ENCODE measurements around the gene L3MBTL4.
"Not testable (repeated sequence)": the region's sequence is repeated elsewhere in the genome, so short reads cannot be mapped to it uniquely, and the experiment has no call there.

The L3MBTL4 gene

DNA sequence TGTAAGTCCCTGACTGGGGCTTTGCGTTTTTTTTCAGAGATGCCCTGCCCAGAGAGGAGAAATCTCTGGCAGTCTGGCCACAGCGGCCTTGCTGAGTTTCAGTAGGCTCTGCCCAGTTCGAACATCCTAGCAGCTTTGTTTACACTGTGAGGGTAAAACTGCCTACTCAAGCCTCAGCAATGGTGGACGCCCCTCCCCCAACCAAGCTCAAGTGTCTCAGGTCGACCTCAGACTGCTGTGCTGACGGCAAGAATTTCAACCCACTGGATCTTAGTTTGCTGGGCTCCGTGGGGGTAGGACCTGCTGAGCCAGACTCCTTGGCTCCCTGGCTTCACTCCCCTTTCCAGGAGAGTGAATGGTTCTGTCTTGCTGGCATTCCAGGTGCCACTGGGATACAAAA is 31.7 kb downstream of the L3MBTL4 start:
- Histone ChIP-seq H3K36me3 (ENCODE audit: insufficient read depth, low read length) (no peaks in the 10 kb centered on the region), H3K27me3 (ENCODE audit: insufficient read depth, low read length) (no peaks in the 10 kb centered on the region), H2AFZ (ENCODE audit: low read length, unreplicated experiment) (no peak overlapping the region), H3K4me3 (ENCODE audit: low read depth, low read length) (no peak overlapping the region), H3K4me1 (ENCODE audit: control insufficient read depth, insufficient read depth, low read length, unreplicated experiment) (no peaks in the 10 kb centered on the region), H3K27ac (ENCODE audit: low read depth, low read length) (no peak overlapping the region), H3K79me2 (ENCODE audit: control insufficient read depth, insufficient read depth, low read length, unreplicated experiment) (no peaks in the 10 kb centered on the region)

DNA sequence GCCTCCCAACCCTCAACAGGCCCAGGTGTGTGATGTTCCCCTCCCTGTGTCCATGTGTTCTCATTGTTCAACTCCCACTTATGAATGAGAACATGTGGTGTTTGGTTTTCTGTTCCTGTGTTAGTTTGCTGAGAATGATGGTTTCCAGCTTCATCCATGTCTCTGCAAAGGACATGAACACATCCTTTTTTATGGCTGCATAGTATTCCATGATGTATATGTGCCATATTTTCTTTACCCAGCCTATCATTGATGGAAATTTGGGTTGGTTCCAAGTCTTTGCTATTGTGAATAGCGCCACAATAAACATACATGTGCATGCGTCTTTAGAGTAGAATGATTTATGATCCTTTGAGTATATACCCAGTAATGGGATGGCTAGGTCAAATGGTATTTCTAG is 37.2 kb downstream of the L3MBTL4 start:
- not testable (repeated sequence) for H3K4me1 ChIP-seq (ENCODE audit: control insufficient read depth, insufficient read depth, low read length, unreplicated experiment); H3K36me3 ChIP-seq (ENCODE audit: insufficient read depth, low read length); H3K79me2 ChIP-seq (ENCODE audit: control insufficient read depth, insufficient read depth, low read length, unreplicated experiment); H2AFZ ChIP-seq (ENCODE audit: low read length, unreplicated experiment); H3K27ac ChIP-seq (ENCODE audit: low read depth, low read length); H3K4me3 ChIP-seq (ENCODE audit: low read depth, low read length); H3K27me3 ChIP-seq (ENCODE audit: insufficient read depth, low read length)

DNA sequence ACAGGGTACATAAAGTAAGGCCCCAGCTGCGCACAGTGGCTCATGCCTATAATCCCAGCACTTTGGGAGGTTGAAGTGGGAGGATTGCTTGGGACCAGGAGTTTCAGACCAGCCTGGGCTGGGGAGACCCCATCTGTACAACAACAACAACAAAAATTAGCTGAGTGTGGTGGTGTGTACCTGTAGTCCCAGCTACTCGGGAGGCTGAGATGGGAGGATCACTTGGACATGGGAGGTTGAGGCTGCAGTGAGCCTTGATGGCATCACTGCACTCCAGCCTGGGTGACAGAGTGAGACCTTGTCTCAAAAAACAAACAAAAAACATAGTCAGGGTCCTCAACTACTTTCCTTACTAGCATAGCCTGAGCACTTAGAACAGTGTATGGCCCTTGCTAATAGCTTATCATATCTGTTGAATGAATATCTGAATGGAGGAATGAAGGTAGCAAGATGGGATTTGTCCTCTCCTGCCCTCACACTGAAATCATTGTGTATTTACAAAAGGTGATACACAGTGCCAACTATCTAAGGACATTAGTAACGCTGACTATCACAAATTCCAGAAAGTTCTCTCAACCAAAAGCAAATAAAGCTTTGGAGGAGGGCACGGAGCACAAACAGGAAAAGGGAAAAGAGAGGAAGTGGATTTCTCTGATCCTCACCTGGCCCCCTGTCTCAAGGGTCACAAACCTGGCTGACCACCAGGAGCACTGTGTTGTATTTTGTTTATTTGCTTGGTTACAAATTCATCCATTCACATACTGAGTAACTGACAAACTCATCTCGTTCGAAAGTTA is 38.1 kb downstream of the L3MBTL4 start:
- no peaks in the 10 kb centered on the region for H3K4me1 ChIP-seq (ENCODE audit: control insufficient read depth, insufficient read depth, low read length, unreplicated experiment)
- no peak overlapping the region for H3K27ac ChIP-seq (ENCODE audit: low read depth, low read length)
- no peak overlapping the region for H2AFZ ChIP-seq (ENCODE audit: low read length, unreplicated experiment)
- no peaks in the 10 kb centered on the region for H3K36me3 ChIP-seq (ENCODE audit: insufficient read depth, low read length)
- H3K27me3 ChIP-seq (ENCODE audit: insufficient read depth, low read length) = no peaks in the 10 kb centered on the region
- H3K4me3 ChIP-seq (ENCODE audit: low read depth, low read length) = no peak overlapping the region
- no peaks in the 10 kb centered on the region for H3K79me2 ChIP-seq (ENCODE audit: control insufficient read depth, insufficient read depth, low read length, unreplicated experiment)

DNA sequence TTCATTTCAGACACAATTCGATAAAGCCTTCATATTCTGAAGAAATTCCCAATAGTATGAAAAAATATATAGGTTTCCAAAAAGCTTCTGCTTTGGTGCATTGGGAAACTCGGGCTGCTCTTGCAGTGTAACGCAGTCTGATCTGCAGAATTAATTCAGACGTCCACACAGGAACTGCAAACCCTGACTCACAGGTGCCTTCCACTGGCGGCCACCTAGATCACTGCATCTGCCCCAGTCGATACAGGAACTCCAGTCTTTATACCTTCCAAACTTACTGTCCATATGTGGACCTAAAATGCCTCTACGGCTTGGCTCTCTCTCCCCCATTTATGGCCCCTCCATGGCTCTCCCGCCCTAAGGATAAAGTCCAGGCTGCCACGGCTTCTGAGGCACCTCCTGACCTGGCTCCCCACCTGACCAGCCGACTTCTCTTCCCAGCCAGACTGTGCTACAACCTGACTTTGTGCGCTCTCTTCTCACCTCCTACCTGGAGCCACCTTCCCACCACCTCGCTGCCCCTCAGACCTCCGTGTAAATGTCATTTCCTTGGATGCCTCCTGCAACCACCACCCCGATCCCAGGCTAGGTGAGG is 39.7 kb downstream of the L3MBTL4 start:
- H3K27ac ChIP-seq (ENCODE audit: low read depth, low read length) = no peak overlapping the region
- H3K4me3 ChIP-seq (ENCODE audit: low read depth, low read length) = no peak overlapping the region
- H3K4me1 ChIP-seq (ENCODE audit: control insufficient read depth, insufficient read depth, low read length, unreplicated experiment) = no peaks in the 10 kb centered on the region
- H3K36me3 ChIP-seq (ENCODE audit: insufficient read depth, low read length) = no peaks in the 10 kb centered on the region
- H2AFZ ChIP-seq (ENCODE audit: low read length, unreplicated experiment) = no peak overlapping the region
- H3K27me3 ChIP-seq (ENCODE audit: insufficient read depth, low read length) = no peaks in the 10 kb centered on the region
- no peaks in the 10 kb centered on the region for H3K79me2 ChIP-seq (ENCODE audit: control insufficient read depth, insufficient read depth, low read length, unreplicated experiment)

DNA sequence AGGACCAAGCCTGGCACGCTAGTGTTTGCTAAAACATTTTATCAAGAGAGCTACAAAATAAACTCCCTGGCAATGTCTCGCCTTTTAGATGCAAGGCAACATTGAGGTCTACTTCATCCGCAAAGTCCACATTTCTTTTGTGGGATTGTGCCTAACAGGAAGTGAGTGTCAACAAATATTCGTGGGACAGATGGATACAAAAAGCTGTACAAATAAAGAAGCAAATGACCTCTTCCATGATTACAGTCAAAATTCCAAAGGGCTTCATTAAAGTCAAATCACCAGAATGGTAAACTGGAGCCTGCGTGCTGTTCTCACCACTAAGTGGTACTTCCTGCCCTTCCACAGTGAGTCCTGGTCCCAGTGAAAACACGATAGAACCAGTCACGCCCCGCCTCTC is 40.4 kb downstream of the L3MBTL4 start:
- H3K4me3 ChIP-seq (ENCODE audit: low read depth, low read length) = no peak overlapping the region
- H3K27me3 ChIP-seq (ENCODE audit: insufficient read depth, low read length) = no peaks in the 10 kb centered on the region
- no peak overlapping the region for H2AFZ ChIP-seq (ENCODE audit: low read length, unreplicated experiment)
- H3K36me3 ChIP-seq (ENCODE audit: insufficient read depth, low read length) = no peaks in the 10 kb centered on the region
- H3K79me2 ChIP-seq (ENCODE audit: control insufficient read depth, insufficient read depth, low read length, unreplicated experiment) = no peaks in the 10 kb centered on the region
- no peaks in the 10 kb centered on the region for H3K4me1 ChIP-seq (ENCODE audit: control insufficient read depth, insufficient read depth, low read length, unreplicated experiment)
- H3K27ac ChIP-seq (ENCODE audit: low read depth, low read length) = no peak overlapping the region

DNA sequence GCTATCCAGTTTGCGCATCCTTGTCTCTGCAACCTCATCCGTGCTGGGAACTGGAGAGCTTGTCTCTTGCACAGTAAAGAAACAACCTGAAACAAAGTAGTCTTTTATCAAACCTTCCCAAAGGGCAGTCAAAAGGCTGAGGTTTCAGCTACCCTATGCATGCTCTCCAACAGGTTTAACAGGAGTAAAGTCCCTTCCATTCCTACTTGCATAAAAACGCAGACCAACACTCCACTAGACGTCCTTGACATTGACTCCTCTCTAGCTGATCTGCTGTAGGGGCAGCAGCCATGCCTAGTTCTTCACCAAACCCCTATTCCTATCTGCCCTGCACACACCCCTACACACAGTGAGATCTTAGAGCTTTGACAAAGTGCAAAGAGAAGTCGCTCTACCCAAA is 41.5 kb downstream of the L3MBTL4 start:
- H3K27me3 ChIP-seq (ENCODE audit: insufficient read depth, low read length) = no peaks in the 10 kb centered on the region
- no peaks in the 10 kb centered on the region for H3K4me1 ChIP-seq (ENCODE audit: control insufficient read depth, insufficient read depth, low read length, unreplicated experiment)
- H3K27ac ChIP-seq (ENCODE audit: low read depth, low read length) = no peak overlapping the region
- no peaks in the 10 kb centered on the region for H3K79me2 ChIP-seq (ENCODE audit: control insufficient read depth, insufficient read depth, low read length, unreplicated experiment)
- no peak overlapping the region for H3K4me3 ChIP-seq (ENCODE audit: low read depth, low read length)
- no peak overlapping the region for H2AFZ ChIP-seq (ENCODE audit: low read length, unreplicated experiment)
- H3K36me3 ChIP-seq (ENCODE audit: insufficient read depth, low read length) = no peaks in the 10 kb centered on the region

DNA sequence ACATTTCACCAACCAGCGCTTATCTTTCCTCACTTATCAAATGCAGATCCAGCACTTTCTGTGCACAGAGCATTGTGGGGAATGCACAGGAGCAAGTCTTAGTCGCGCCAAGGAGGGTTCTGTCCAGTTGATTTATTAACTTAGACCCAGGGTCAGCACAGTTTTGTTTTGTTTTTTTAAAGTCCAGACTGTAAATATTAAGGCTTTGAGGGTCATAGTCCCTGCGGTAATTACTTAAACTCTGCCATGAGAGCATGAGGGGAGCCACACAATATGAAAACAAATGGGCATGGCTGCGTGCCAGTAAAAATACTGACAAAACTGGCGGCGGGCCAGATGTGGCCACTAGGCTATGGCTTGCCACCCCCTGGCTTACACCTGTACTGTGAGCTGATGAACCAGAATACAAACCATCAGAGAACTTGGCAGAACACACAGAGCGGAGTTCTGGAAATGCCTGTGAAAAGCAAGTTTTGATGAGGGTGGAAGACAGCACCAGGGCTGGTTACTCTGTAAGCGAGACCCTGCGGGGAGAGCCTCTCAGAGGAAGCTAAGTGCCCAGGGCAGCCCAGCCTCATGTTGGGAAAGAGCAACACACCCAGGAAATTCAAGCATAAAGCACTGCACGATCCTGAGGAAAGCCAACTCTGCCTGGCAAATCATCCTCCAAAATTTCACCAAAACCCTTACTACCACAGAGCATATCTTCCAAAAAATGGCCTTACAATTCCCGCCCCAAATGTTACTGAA is 43.6 kb downstream of the L3MBTL4 start:
- no peak overlapping the region for H3K27ac ChIP-seq (ENCODE audit: low read depth, low read length)
- H2AFZ ChIP-seq (ENCODE audit: low read length, unreplicated experiment) = no peak overlapping the region
- peaks cover 6% of the 10 kb centered on the region; the same call in 1 of the 2 replicates for H3K27me3 ChIP-seq (ENCODE audit: insufficient read depth, low read length)
- H3K36me3 ChIP-seq (ENCODE audit: insufficient read depth, low read length) = no peaks in the 10 kb centered on the region
- no peak overlapping the region for H3K4me3 ChIP-seq (ENCODE audit: low read depth, low read length)
- H3K4me1 ChIP-seq (ENCODE audit: control insufficient read depth, insufficient read depth, low read length, unreplicated experiment) = no peaks in the 10 kb centered on the region
- H3K79me2 ChIP-seq (ENCODE audit: control insufficient read depth, insufficient read depth, low read length, unreplicated experiment) = no peaks in the 10 kb centered on the region

DNA sequence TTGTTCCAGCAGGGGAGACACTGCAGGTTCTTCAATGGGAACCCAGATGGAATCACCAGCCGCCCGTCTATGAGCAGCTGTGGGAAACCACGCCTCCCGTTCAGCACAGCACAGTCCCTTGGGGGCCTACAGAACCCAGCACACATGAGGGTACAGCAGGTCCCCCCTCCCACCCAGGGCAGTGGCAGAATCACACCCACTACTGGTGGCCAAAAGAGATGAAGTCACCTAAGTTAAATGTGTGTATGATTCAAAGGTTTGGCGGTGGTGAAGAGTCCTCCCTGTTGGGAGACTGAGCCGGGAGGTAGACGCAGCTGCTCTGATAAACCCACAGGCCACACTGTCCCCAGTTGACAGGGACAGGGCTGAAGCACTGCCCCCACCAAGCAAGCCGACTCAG is 44.3 kb downstream of the L3MBTL4 start:
- no peak overlapping the region for H3K27ac ChIP-seq (ENCODE audit: low read depth, low read length)
- no peaks in the 10 kb centered on the region for H3K4me1 ChIP-seq (ENCODE audit: control insufficient read depth, insufficient read depth, low read length, unreplicated experiment)
- no peak overlapping the region for H3K4me3 ChIP-seq (ENCODE audit: low read depth, low read length)
- H3K27me3 ChIP-seq (ENCODE audit: insufficient read depth, low read length) = peaks cover 6% of the 10 kb centered on the region; the same call in 1 of the 2 replicates
- H3K79me2 ChIP-seq (ENCODE audit: control insufficient read depth, insufficient read depth, low read length, unreplicated experiment) = no peaks in the 10 kb centered on the region
- H3K36me3 ChIP-seq (ENCODE audit: insufficient read depth, low read length) = no peaks in the 10 kb centered on the region
- no peak overlapping the region for H2AFZ ChIP-seq (ENCODE audit: low read length, unreplicated experiment)

DNA sequence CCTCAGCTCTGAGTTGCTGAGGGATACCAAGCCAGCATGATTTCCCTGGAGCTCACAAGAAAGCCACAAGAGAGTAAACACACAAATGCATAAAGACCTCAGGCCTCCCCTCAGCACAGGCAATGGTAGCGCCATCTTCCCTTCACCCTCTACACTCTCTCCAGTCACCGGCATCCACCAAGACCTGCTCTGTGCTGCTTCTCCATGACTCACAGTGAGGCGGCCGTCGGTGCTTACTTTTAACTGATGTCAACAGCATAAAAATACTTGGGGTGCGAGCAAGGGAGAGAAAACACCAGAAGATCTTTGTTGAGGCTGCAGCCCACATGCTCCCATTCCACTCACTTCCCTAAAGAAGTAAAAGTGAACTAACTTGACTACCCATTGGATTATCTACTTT is 46.7 kb downstream of the L3MBTL4 start:
- H3K4me3 ChIP-seq (ENCODE audit: low read depth, low read length) = no peak overlapping the region
- no peak overlapping the region for H2AFZ ChIP-seq (ENCODE audit: low read length, unreplicated experiment)
- H3K79me2 ChIP-seq (ENCODE audit: control insufficient read depth, insufficient read depth, low read length, unreplicated experiment) = no peaks in the 10 kb centered on the region
- H3K36me3 ChIP-seq (ENCODE audit: insufficient read depth, low read length) = no peaks in the 10 kb centered on the region
- no peak overlapping the region for H3K27ac ChIP-seq (ENCODE audit: low read depth, low read length)
- H3K4me1 ChIP-seq (ENCODE audit: control insufficient read depth, insufficient read depth, low read length, unreplicated experiment) = no peaks in the 10 kb centered on the region
- H3K27me3 ChIP-seq (ENCODE audit: insufficient read depth, low read length) = peaks cover 6% of the 10 kb centered on the region

DNA sequence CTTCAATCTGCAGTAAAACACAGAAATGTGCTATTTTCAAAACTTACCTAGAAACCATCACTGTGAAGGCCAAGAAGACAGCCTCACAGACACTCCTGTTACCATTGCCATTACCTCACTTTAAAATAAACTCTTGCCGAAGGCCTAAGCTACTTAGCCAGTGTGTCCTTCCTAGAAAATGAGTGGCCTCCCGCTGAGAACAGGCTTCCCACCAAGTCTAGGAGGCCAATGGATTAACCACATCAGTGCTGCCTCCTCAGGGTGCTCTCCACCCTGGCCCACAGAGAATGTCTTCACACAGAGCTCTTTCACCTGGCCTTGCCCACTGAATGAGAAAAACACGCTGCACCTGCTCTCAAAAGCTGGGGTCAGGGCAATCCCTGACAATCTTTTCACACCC is 47.5 kb downstream of the L3MBTL4 start:
- Histone ChIP-seq H2AFZ (ENCODE audit: low read length, unreplicated experiment) (no peak overlapping the region), H3K4me1 (ENCODE audit: control insufficient read depth, insufficient read depth, low read length, unreplicated experiment) (no peaks in the 10 kb centered on the region), H3K27ac (ENCODE audit: low read depth, low read length) (no peak overlapping the region), H3K79me2 (ENCODE audit: control insufficient read depth, insufficient read depth, low read length, unreplicated experiment) (no peaks in the 10 kb centered on the region), H3K4me3 (ENCODE audit: low read depth, low read length) (no peak overlapping the region), H3K36me3 (ENCODE audit: insufficient read depth, low read length) (no peaks in the 10 kb centered on the region), H3K27me3 (ENCODE audit: insufficient read depth, low read length) (peaks cover 6% of the 10 kb centered on the region)

DNA sequence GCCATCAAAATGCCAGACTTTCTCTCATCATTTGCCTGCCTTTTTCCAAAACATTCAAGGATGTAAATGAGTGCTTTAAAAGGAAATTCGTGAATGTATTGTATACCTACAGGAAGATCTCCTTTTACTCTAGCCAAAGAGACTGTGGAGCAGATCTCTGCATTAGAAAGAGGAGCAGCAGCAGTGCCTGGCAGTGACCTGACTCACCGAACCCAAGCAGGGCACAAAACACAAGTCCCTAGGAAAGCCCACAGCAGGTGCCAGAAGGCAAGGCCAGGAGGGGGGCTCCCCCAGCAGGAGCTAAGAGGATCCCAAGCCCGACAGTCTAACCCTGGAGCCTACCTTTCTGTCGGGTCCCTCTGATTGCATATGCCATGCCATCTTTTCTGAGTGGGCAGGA is 47.9 kb downstream of the L3MBTL4 start:
- H2AFZ ChIP-seq (ENCODE audit: low read length, unreplicated experiment) = no peak overlapping the region
- no peaks in the 10 kb centered on the region for H3K4me1 ChIP-seq (ENCODE audit: control insufficient read depth, insufficient read depth, low read length, unreplicated experiment)
- H3K79me2 ChIP-seq (ENCODE audit: control insufficient read depth, insufficient read depth, low read length, unreplicated experiment) = no peaks in the 10 kb centered on the region
- peaks cover 6% of the 10 kb centered on the region for H3K27me3 ChIP-seq (ENCODE audit: insufficient read depth, low read length)
- no peaks in the 10 kb centered on the region for H3K36me3 ChIP-seq (ENCODE audit: insufficient read depth, low read length)
- no peak overlapping the region for H3K4me3 ChIP-seq (ENCODE audit: low read depth, low read length)
- H3K27ac ChIP-seq (ENCODE audit: low read depth, low read length) = no peak overlapping the region
